ENCODE measurements around the gene NLRP6. TPM values are rescaled to one million over a fixed set of nuclear protein-coding genes. Genes with fewer than 3 reads are reported as not detected.
A peak's percentile ranks its signal among the peaks of the same experiment; 100 is the strongest.

NLRP6 gene
- total RNA-seq, 4 donors from 2014 or later, result 0.15 to 1.3 (median 0.64) TPM

DNA sequence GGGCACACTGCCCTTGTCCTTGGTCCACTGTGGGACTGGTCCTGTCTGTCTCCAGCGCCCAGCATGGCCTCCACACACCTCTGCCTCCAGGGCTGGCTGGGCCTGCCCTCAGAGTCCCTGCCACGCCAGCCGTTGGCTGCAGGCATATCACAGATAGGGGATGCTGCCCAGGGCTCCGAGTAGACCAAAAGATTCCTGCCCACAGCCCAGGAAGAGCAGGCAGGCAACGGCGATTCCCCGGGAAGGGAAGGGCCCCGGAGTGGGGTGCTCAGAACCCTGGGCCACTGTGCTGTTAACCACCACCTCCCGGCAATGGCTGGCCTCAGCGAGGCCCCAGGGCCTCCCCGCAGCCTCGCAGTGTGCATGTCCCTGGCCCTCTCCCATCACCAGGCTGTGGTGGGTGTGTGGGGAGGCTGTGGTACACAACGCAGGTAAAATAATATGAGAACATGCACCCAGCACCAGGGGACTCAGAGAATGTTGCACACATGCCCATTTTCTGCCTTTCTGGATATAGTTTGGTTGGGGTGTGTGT is 18.9 kb downstream of the NLRP6 start:
- peaks cover 17% of the 10 kb centered on the region for H3K27me3 ChIP-seq
- no peak overlapping the region for H3K27ac ChIP-seq
- 40% methylated on average over 9 of the region's 13 CpGs for WGBS
- peaks cover 7% of the 10 kb centered on the region for H3K36me3 ChIP-seq
- H3K4me3 ChIP-seq, result no peak overlapping the region
- no peak for DNase-seq (ENCODE audit: low spot score in 2 of 2)
- H3K9me3 ChIP-seq, result no peaks in the 10 kb centered on the region
- H3K4me1 ChIP-seq, result peaks cover 13% of the 10 kb centered on the region
- TF ChIP-seq POLR2A (IDR thresholded peaks at IDR 0.05) (no peak), POLR2AphosphoS5 (IDR thresholded peaks at IDR 0.05) (no peak), EP300 (IDR thresholded peaks at IDR 0.05) (no peak)
- TF ChIP-seq, protein P1, sequence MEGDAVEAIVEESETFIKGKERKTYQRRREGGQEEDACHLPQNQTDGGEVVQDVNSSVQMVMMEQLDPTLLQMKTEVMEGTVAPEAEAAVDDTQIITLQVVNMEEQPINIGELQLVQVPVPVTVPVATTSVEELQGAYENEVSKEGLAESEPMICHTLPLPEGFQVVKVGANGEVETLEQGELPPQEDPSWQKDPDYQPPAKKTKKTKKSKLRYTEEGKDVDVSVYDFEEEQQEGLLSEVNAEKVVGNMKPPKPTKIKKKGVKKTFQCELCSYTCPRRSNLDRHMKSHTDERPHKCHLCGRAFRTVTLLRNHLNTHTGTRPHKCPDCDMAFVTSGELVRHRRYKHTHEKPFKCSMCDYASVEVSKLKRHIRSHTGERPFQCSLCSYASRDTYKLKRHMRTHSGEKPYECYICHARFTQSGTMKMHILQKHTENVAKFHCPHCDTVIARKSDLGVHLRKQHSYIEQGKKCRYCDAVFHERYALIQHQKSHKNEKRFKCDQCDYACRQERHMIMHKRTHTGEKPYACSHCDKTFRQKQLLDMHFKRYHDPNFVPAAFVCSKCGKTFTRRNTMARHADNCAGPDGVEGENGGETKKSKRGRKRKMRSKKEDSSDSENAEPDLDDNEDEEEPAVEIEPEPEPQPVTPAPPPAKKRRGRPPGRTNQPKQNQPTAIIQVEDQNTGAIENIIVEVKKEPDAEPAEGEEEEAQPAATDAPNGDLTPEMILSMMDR (IDR thresholded peaks at IDR 0.05), result no peak

GRCh38 chr11:297586-298405 is 19.6 kb downstream of the NLRP6 start:
- peak; percentile 79 to 80 for DNase-seq (ENCODE audit: low spot score in 2 of 2)
- peaks cover 4% of the 10 kb centered on the region for H3K36me3 ChIP-seq
- peaks cover 13% of the 10 kb centered on the region for H3K4me1 ChIP-seq
- H3K27me3 ChIP-seq, result peaks cover 17% of the 10 kb centered on the region
- H3K9me3 ChIP-seq, result no peaks in the 10 kb centered on the region
- H3K27ac ChIP-seq, result peak overlapping the region; percentile 55
- 54% methylated on average over 20 of the region's 26 CpGs for WGBS
- H3K4me3 ChIP-seq, result no peak overlapping the region
- TF ChIP-seq POLR2A (IDR thresholded peaks at IDR 0.05), result no peak
- TF ChIP-seq POLR2AphosphoS5 (IDR thresholded peaks at IDR 0.05), result peak in 1 of 3 donors; percentile 21

GRCh38 chr11:298406-299065 is 20.3 kb downstream of the NLRP6 start:
- H3K27me3 ChIP-seq, result peaks cover 17% of the 10 kb centered on the region
- H3K27ac ChIP-seq, result peak overlapping the region; percentile 55

GRCh38 chr11:299081-299891 is 21.1 kb downstream of the NLRP6 start, which contains the start of gene IFITM5:
Gene IFITM5 (minus strand): TSS chr11:299526. CDS start chr11:299490, 36 bp downstream.
- TF ChIP-seq, protein P1 (IDR thresholded peaks at IDR 0.05), result no peak
- TF ChIP-seq POLR2A (IDR thresholded peaks at IDR 0.05) (no peak), EP300 (IDR thresholded peaks at IDR 0.05) (no peak), POLR2AphosphoS5 (IDR thresholded peaks at IDR 0.05) (no peak)
- no peak within 1 kb of the TSS for H3K27ac ChIP-seq
- H3K9me3 ChIP-seq, result no peaks in the 10 kb centered on the region
- 74% methylated on average over 7 of the region's 40 CpGs for WGBS
- H3K4me1 ChIP-seq, result peaks cover 13% of the 10 kb centered on the region
- H3K36me3 ChIP-seq, result no peaks in the 10 kb centered on the region
- H3K27me3 ChIP-seq, result peaks cover 17% of the 10 kb centered on the region
- no peak within 1 kb of the TSS for H3K4me3 ChIP-seq
- peak in 1 of 2 donors; percentile 60 for DNase-seq (ENCODE audit: low spot score in 2 of 2)

More at GRCh38 chr11:298406-299065, 20.3 kb downstream of the NLRP6 start:
- DNase-seq (ENCODE audit: low spot score in 2 of 2), result peak; percentile 70 to 73
- 96% methylated on average over 3 of the region's 15 CpGs for WGBS
- TF ChIP-seq, protein P1 (IDR thresholded peaks at IDR 0.05), result no peak
- TF ChIP-seq POLR2A (IDR thresholded peaks at IDR 0.05) (no peak), EP300 (IDR thresholded peaks at IDR 0.05) (no peak)
- Histone ChIP-seq H3K9me3 (no peaks in the 10 kb centered on the region), H3K4me3 (no peak overlapping the region), H3K36me3 (peaks cover 4% of the 10 kb centered on the region), H3K4me1 (peaks cover 13% of the 10 kb centered on the region)

- H3K9me3 ChIP-seq, result no peaks in the 10 kb centered on the region
- 20% methylated on average over 15 of the region's 20 CpGs for WGBS
- no peak overlapping the region for H3K27ac ChIP-seq
- DNase-seq (ENCODE audit: low spot score in 2 of 2), result peak in 1 of 2 donors; percentile 62
- peaks cover 17% of the 10 kb centered on the region for H3K27me3 ChIP-seq
- no peak overlapping the region for H3K4me3 ChIP-seq
- peaks cover 13% of the 10 kb centered on the region for H3K4me1 ChIP-seq
- H3K36me3 ChIP-seq, result no peaks in the 10 kb centered on the region
- TF ChIP-seq POLR2A (IDR thresholded peaks at IDR 0.05), result no peak
- TF ChIP-seq, protein P1 (IDR thresholded peaks at IDR 0.05), result no peak
- no peak for TF ChIP-seq POLR2AphosphoS5 (IDR thresholded peaks at IDR 0.05)
- no peak for TF ChIP-seq EP300 (IDR thresholded peaks at IDR 0.05)
These were observed 21.9 kb downstream of the NLRP6 start for GRCh38 chr11:299951-300735.

Measured in suprapubic skin (tissue), 4 donors.